Neural crest cell (in vitro differentiated cells): Measurements from ENCODE around the gene OSGEP. TPM values are rescaled to one million over a fixed set of nuclear protein-coding genes. Genes with fewer than 3 reads are reported as not detected.

Experiments used
- DNase-seq: peaks from one replicate; pipeline ENCODE4 v3.0.0; 2021; ENCODE audit warnings: low read depth, mixed read lengths, low spot score
- H3K27ac Mint-ChIP-seq: one replicate; pipeline ENCODE4 v1.8.0; 2021; ENCODE audit warnings: mild to moderate bottlenecking, mixed read lengths; ENCODE audit not compliant: unreplicated experiment
- H3K27me3 Mint-ChIP-seq: 2 replicates; pipeline ENCODE4 v1.8.0; 2021; ENCODE audit warnings: low read depth, mild to moderate bottlenecking, mixed read lengths
- H3K36me3 Mint-ChIP-seq: 2 replicates; pipeline ENCODE4 v1.8.0; 2021; ENCODE audit warnings: low read depth, mild to moderate bottlenecking, mixed read lengths
- H3K4me1 Mint-ChIP-seq: 2 replicates; pipeline ENCODE4 v1.8.0; 2021; ENCODE audit warnings: mixed read lengths
- H3K4me3 Mint-ChIP-seq: one replicate; pipeline ENCODE4 v1.8.0; 2021; ENCODE audit warnings: mild to moderate bottlenecking, mixed read lengths
- H3K9me3 Mint-ChIP-seq: 2 replicates; pipeline ENCODE4 v1.8.0; 2021; ENCODE audit warnings: mixed read lengths
- total RNA-seq: library from RNA; stranded (reverse); gene quantifications from 2 replicates; pipeline ENCODE4 v1.2.1, GENCODE V29; 2021
- TF ChIP-seq, protein P1 (sequence below): fragments of 200-600 bp; sonication (generic); conservative IDR thresholded peaks from 2 replicates; pipeline ENCODE4 v1.5.0; 2021; ENCODE audit warnings: antibody characterized with exemption, mild to moderate bottlenecking

The OSGEP gene
- total RNA-seq, 1 donor from 2014 or later: 68.1 TPM

DNA sequence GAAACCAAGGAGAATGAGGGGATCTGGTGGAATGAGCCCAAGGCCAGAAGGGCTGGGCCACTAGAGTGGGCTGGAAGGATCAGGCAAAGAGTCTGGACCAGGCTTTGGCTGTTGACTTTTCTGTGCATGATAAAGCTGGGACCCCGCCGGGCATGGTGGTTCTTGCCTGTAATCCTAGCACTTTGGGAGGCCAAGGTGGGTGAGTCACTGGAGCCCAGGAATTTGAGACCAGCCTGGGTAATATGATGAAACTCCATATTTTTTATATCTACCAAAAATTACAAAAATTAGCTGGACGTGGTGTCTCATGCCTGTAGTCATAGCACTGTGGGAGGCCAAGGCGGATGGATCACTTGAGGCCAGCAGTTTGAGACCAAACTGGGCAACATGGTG is 18.3 kb downstream of the OSGEP start:
- no peaks in the 10 kb centered on the region for H3K4me1 Mint-ChIP-seq
- TF ChIP-seq, protein P1, sequence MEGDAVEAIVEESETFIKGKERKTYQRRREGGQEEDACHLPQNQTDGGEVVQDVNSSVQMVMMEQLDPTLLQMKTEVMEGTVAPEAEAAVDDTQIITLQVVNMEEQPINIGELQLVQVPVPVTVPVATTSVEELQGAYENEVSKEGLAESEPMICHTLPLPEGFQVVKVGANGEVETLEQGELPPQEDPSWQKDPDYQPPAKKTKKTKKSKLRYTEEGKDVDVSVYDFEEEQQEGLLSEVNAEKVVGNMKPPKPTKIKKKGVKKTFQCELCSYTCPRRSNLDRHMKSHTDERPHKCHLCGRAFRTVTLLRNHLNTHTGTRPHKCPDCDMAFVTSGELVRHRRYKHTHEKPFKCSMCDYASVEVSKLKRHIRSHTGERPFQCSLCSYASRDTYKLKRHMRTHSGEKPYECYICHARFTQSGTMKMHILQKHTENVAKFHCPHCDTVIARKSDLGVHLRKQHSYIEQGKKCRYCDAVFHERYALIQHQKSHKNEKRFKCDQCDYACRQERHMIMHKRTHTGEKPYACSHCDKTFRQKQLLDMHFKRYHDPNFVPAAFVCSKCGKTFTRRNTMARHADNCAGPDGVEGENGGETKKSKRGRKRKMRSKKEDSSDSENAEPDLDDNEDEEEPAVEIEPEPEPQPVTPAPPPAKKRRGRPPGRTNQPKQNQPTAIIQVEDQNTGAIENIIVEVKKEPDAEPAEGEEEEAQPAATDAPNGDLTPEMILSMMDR: no peak

DNA sequence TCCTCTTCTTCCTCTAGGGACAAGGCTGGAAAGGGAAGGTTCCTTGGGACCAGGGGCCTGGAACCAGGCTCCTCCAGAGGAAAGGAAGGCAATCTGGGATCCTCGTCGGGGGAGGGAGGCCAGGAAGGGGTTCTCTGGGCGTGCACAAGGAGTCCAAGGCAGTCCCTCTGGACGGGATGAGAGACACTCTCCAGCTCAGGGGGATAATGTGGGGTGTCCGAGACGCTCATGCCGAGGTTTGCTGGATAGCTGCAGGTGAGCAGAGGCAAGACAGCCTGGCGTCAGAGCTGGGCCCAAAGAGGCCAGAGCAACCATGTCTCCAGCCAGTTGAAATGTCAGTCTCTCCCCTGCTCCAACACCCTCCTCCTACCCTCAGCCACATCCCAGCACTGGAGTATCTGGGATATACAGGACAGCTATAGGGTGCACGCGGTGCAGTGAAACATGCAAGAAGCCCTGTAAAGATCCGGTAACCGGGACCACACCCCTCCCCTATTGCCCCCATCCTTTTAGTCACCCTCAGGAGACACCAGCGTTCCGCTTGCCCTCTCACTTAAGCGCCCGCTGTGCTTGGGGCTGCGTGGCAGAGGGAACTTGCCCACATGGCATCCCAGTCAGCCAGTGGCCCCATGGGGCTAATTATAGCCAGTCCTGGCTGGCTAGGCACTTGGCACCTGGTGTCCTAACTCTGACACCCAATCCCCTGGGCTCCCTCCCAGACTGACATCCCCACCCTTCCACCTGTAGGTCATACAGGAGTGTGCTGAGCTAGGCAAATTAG is 18.8 kb downstream of the OSGEP start, which contains the start of gene KLHL33:
Gene KLHL33 (minus strand): TSS at position 585 of the 781 bp plus-strand sequence. CDS start 355 bp downstream, at position 230.
- Mint-ChIP-seq H3K36me3 (no peaks in the 10 kb centered on the region), H3K4me1 (no peaks in the 10 kb centered on the region), H3K4me3 (no peak within 1 kb of the TSS), H3K27me3 (peaks cover 4% of the 10 kb centered on the region), H3K9me3 (no peaks in the 10 kb centered on the region), H3K27ac (no peak within 1 kb of the TSS)
- no peak for DNase-seq
- TF ChIP-seq, protein P1: no peak

More for the DNA sequence above, 18.3 kb downstream of the OSGEP start:
- H3K4me3 Mint-ChIP-seq: no peak overlapping the region
- peaks cover under 1% of the 10 kb centered on the region for H3K36me3 Mint-ChIP-seq
- H3K9me3 Mint-ChIP-seq: no peaks in the 10 kb centered on the region
- peaks cover 4% of the 10 kb centered on the region for H3K27me3 Mint-ChIP-seq
- DNase-seq: no peak
- no peak overlapping the region for H3K27ac Mint-ChIP-seq

DNA sequence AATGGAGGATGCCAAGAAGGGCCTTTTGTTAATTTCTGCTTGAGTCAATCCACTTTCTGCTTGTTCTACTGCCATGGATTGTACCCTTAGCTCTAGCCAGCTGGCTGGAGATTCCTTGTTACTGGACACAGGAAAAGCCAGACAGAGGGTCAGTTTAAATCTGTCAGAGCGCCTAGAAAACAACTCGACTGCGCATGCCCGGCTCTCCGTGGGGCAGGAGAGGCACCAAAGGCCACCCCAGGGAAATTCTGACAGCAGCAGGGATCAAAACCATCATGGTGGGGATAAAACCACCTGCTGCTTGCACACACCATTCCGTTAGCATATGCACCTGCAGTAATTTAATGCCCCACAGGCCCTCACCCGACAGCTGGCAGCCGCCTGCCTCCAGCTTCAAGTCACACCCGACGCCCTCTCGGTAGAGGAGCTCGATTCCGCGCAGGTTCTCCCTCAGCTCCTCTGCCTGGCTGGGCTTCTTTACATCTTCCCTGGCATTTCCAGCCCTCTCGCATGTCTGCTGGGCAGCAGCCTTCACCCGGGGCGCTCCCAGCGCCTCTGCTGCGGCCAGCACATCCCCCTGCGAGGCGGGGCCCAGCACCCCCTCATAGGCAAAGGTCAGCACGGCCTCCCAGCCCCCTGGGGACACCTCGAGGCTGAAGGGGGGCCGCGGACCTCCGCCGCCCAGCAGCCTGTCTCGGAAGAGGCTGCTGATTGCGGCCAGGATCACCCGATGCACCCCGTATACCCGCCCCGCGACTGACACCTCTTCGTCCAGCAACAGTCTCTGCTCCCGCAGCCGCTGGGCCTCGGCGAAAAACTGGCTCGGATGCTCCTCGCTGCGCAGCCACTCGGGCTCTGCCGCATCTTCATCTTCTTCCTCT is 19.7 kb downstream of the OSGEP start:
- TF ChIP-seq, protein P1: no peak
- Mint-ChIP-seq H3K36me3 (no peaks in the 10 kb centered on the region), H3K9me3 (no peaks in the 10 kb centered on the region), H3K27ac (no peak overlapping the region), H3K27me3 (peaks cover 4% of the 10 kb centered on the region), H3K4me1 (no peaks in the 10 kb centered on the region), H3K4me3 (no peak overlapping the region)
- DNase-seq: no peak

DNA sequence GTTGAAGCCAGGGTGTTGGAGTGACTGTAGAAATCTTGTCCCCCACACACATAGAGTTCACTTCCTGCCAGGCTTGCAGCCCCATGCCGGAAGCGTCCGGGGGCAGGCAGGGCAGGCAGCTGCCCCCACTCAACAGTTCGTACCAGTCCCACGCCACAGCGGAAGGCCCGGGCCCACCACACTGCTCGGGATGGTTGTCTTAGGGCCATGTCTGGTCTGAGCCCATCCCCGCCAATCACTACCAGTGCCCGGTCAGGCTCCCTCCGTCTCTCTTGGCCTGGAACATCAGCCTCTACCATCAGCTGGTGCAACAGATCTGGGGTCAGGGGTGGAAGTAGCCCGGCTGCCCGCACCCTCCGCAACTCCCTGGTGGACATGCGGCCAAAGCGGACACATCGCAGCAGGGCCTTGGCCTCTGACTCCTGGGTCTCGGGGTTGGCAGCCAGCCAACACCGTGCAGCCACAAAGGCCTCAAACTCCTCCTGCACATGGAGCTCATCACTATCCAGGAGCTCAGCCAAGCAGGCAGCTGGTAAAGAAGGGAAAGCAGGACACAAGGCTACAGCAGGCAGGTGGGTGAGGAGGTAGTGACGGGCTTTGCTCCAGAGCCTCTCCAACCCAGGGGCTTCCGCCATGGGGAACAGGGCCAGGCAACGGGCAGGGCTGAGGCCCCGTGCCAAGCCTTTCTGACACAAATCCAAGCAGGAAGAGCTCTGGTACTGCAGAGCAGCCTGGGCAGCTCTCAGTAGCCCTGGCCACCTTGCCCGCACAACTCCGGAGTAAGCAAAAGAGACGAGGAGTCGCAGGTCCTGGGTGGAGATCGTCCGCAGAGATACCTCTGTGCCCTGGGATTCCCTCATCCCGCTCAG is 24.6 kb downstream of the OSGEP start:
- no peaks in the 10 kb centered on the region for H3K36me3 Mint-ChIP-seq
- DNase-seq: no peak
- H3K9me3 Mint-ChIP-seq: no peaks in the 10 kb centered on the region
- TF ChIP-seq, protein P1: no peak
- no peaks in the 10 kb centered on the region for H3K4me1 Mint-ChIP-seq
- no peak overlapping the region for H3K4me3 Mint-ChIP-seq
- peaks cover 5% of the 10 kb centered on the region for H3K27me3 Mint-ChIP-seq
- no peak overlapping the region for H3K27ac Mint-ChIP-seq

DNA sequence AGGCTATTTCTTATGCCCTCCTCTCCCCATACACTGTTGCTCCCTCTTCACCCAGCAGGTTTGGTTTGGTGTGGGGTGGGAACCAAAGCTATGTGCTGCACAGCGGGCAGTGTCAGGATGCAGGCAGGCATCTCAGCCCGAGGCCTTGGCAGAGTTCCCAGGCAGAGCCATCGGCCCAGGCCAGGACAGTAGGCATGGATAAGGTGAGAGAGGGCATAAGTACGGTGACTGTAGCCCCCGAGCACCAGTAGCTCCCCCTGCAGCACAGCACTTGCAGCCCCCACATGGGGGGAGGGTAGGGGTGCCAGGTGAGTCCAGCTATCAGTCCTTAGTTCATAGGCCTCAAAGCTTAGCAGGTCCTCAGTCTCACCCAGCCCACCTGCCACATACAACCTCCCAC is 25.8 kb downstream of the OSGEP start:
- no peak for DNase-seq

More for the DNA sequence above, 25.8 kb downstream of the OSGEP start:
- Mint-ChIP-seq H3K4me1 (no peaks in the 10 kb centered on the region), H3K9me3 (no peaks in the 10 kb centered on the region), H3K27ac (no peak overlapping the region), H3K4me3 (no peak overlapping the region), H3K36me3 (no peaks in the 10 kb centered on the region), H3K27me3 (peaks cover 5% of the 10 kb centered on the region)
- TF ChIP-seq, protein P1: no peak
